ENCODE data around the gene SCN10A. TPM values are rescaled to one million over a fixed set of nuclear protein-coding genes. Genes with fewer than 3 reads are reported as not detected.
A peak's percentile ranks its signal among the peaks of the same experiment; 100 is the strongest.

The SCN10A gene
- total and polyA plus RNA-seq, 11 donors, result 0.05 to 0.72 (median 0.12) TPM; not detected in 1

DNA sequence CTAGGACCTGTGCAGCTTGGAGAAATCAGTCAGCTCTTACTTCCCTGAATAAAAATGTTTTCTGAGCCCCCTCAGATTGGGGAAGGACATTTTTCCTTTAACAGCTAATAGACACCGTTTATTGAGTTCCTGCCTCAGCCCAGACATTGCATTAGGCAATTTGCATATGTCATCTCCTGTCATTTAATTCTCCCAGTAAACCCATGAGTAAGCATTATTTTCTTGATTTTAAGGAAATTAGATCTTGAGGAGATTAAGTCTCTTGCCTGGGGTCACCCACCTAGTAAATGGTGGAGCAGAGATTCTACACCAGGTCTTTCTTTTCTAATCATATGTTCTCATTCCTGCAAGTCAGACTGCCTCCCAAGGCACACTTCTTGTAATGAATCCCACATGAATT, 88.0 kb downstream of the SCN10A start:
- no peak overlapping the region for H3K27ac ChIP-seq
- TF ChIP-seq, protein P1, sequence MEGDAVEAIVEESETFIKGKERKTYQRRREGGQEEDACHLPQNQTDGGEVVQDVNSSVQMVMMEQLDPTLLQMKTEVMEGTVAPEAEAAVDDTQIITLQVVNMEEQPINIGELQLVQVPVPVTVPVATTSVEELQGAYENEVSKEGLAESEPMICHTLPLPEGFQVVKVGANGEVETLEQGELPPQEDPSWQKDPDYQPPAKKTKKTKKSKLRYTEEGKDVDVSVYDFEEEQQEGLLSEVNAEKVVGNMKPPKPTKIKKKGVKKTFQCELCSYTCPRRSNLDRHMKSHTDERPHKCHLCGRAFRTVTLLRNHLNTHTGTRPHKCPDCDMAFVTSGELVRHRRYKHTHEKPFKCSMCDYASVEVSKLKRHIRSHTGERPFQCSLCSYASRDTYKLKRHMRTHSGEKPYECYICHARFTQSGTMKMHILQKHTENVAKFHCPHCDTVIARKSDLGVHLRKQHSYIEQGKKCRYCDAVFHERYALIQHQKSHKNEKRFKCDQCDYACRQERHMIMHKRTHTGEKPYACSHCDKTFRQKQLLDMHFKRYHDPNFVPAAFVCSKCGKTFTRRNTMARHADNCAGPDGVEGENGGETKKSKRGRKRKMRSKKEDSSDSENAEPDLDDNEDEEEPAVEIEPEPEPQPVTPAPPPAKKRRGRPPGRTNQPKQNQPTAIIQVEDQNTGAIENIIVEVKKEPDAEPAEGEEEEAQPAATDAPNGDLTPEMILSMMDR (IDR thresholded peaks at IDR 0.05), result no peak
- TF ChIP-seq POLR2A (IDR thresholded peaks at IDR 0.05), result no peak
- peaks cover 0 to 36% (median 16%) of the 10 kb centered on the region in 12 donors for H3K4me1 ChIP-seq
- H3K9me3 ChIP-seq, result no peaks in the 10 kb centered on the region
- intact Hi-C loops (cut with DNase I), result loop anchor here in 2 of 10 donors (10.0 kb wide), 2 partner anchors 193 to 203 kb away; no protein-coding TSS in a partner anchor
- WGBS, 4 donors, result 50 to 68% (median 57%) methylated on average over 1 of the region's 1 CpG
- H3K4me3 ChIP-seq, result no peak overlapping the region
- no peak for DNase-seq
- H3K36me3 ChIP-seq, result no peaks in the 10 kb centered on the region
- H3K27me3 ChIP-seq, result no peaks in the 10 kb centered on the region
- ATAC-seq, result no peak

DNA sequence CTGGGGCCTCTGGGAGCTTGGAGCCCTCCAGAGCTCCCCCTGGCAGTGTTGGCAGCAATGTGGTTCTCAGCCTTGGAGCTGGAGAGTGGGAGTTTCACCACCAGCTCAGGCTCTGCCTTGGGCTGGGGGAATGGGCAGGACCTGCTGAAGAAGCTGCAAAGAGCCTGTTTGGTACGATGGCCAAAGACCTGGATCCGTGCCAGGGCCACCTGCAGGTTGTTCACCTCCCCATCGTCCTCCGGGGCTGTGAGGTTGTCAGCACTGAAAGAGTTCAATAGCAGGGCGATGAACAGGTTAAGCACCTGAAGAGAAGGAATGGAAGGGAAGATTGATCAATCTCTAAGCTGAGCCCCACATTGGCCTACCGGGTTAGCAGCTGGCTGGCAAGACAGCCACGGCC, 89.3 kb downstream of the SCN10A start:
- H3K27ac ChIP-seq, result peak overlapping the region in 6 of 12 donors; percentile 24 to 87 (median 81)
- intact Hi-C loops (cut with DNase I), result loop anchor here in 2 of 10 donors (10.0 kb wide), 2 partner anchors 192 to 202 kb away; no protein-coding TSS in a partner anchor
- H3K36me3 ChIP-seq, result no peaks in the 10 kb centered on the region
- 74 to 82% (median 80%) methylated on average over 2 to 7 of the region's 7 CpGs for WGBS, 4 donors
- ATAC-seq (no peak), DNase-seq (no peak)
- no peak for TF ChIP-seq POLR2A (IDR thresholded peaks at IDR 0.05)
- TF ChIP-seq, protein P1 (IDR thresholded peaks at IDR 0.05), result no peak
- peaks cover 0 to 36% (median 16%) of the 10 kb centered on the region in 12 donors for H3K4me1 ChIP-seq
- no peaks in the 10 kb centered on the region for H3K9me3 ChIP-seq
- no peak overlapping the region for H3K4me3 ChIP-seq
- H3K27me3 ChIP-seq, result no peaks in the 10 kb centered on the region

DNA sequence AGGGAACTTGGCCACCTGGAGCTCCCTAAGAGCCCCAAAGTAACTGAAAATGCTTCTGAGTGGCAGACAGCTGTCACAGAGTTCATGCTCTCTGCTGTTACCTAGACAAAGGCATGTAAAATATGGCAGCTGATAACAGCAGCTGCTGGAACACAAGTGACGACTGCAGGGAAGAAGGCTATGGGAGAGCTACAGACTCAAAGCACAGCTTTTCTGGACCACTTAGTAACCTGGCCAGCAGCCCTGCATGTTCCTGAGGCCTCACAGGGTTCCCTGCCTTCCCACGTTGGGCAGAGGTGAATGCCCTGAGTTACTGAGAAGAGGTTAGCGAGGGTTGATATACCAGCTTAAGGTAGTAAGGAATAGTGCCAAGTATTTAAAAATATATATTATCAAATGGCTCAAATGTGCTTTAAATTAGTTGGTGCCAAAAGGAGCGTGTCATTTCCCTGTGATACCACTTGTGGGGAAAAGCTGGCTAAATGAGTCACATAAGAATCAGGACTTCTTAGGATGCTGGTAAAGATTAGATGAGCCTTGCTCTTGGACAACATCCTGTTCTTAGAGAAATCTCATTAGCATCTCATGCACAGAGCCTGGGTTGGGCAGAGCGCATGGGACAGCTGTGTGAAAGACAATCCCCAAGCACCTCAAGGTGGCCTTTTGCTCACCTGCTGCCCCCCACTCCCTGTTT, 90.1 kb downstream of the SCN10A start:
- Histone ChIP-seq H3K4me3 (no peak overlapping the region), H3K9me3 (no peaks in the 10 kb centered on the region), H3K4me1 (peaks cover 0 to 36% (median 16%) of the 10 kb centered on the region in 12 donors), H3K27ac (peak overlapping the region in 11 of 12 donors; percentile 38 to 87 (median 74)), H3K36me3 (no peaks in the 10 kb centered on the region), H3K27me3 (no peaks in the 10 kb centered on the region)
- peak in 4 of 5 donors; percentile 60 to 87 (median 74) for DNase-seq
- no peak for TF ChIP-seq POLR2A (IDR thresholded peaks at IDR 0.05)
- TF ChIP-seq, protein P1 (IDR thresholded peaks at IDR 0.05), result no peak
- WGBS, 4 donors, result 26 to 37% (median 31%) methylated on average over 5 of the region's 5 CpGs
- intact Hi-C loops (cut with DNase I), result loop anchor here in 2 of 10 donors (10.0 kb wide), 2 partner anchors 191 to 201 kb away; no protein-coding TSS in a partner anchor
- peak; percentile 90 to 92 (median 92) for ATAC-seq

- Histone ChIP-seq H3K36me3 (no peaks in the 10 kb centered on the region), H3K4me1 (peaks cover 0 to 36% (median 16%) of the 10 kb centered on the region in 12 donors), H3K9me3 (no peaks in the 10 kb centered on the region), H3K27ac (peak overlapping the region; percentile 38 to 87 (median 74)), H3K4me3 (no peak overlapping the region), H3K27me3 (no peaks in the 10 kb centered on the region)
- DNase-seq (no peak), ATAC-seq (no peak)
- no peak for TF ChIP-seq POLR2A (IDR thresholded peaks at IDR 0.05)
- TF ChIP-seq, protein P1 (IDR thresholded peaks at IDR 0.05), result no peak
- intact Hi-C loops (cut with DNase I), result loop anchor here in 2 of 10 donors (10.0 kb wide), 2 partner anchors 190 to 200 kb away; no protein-coding TSS in a partner anchor
- 58 to 66% (median 59%) methylated on average over 2 of the region's 2 CpGs for WGBS, 4 donors
Observed at GRCh38 chr3:38724392-38724736, 91.7 kb downstream of the SCN10A start.
